H9 (cell line): ENCODE data around the gene CCNJL. TPM values are rescaled to one million over a fixed set of nuclear protein-coding genes. Genes with fewer than 3 reads are reported as not detected.

ENCODE experiments used
- DNase-seq: peaks from one replicate; pipeline ENCODE4 v3.0.0-alpha.2; 2017
- H2AFZ ChIP-seq: one replicate; pipeline ENCODE4 v1.6.1; 2013; ENCODE audit warnings: mild to moderate bottlenecking, low read length, control low read depth, moderate library complexity
- H2AK5ac ChIP-seq: 2 replicates; pipeline ENCODE4 v1.6.1; 2013; ENCODE audit warnings: low read length, control low read depth, mixed read lengths; ENCODE audit not compliant: insufficient read length
- H2BK120ac ChIP-seq: one replicate; pipeline ENCODE4 v1.6.1; 2013; ENCODE audit warnings: low read depth, mild to moderate bottlenecking, low read length, control low read depth, inconsistent platforms; ENCODE audit not compliant: poor library complexity, severe bottlenecking
- H2BK12ac ChIP-seq: 2 replicates; pipeline ENCODE4 v1.6.1; 2013; ENCODE audit warnings: low read length, control low read depth, mixed read lengths, low read depth; ENCODE audit not compliant: insufficient read length
- H2BK15ac ChIP-seq: 2 replicates; pipeline ENCODE4 v1.6.1; 2013; ENCODE audit warnings: low read depth, low read length, control low read depth
- H2BK20ac ChIP-seq: one replicate; pipeline ENCODE4 v1.6.1; 2013; ENCODE audit warnings: low read depth, mild to moderate bottlenecking, low read length, control low read depth, inconsistent platforms; ENCODE audit not compliant: poor library complexity, severe bottlenecking
- H2BK5ac ChIP-seq: 2 replicates; pipeline ENCODE4 v1.6.1; 2013; ENCODE audit warnings: low read length, control low read depth, mixed read lengths; ENCODE audit not compliant: insufficient read length
- H3K14ac ChIP-seq: 2 replicates; pipeline ENCODE4 v1.6.1; 2013; ENCODE audit warnings: low read length, control low read depth; ENCODE audit not compliant: insufficient read depth
- H3K18ac ChIP-seq: 2 replicates; pipeline ENCODE4 v1.6.1; 2013; ENCODE audit warnings: low read depth, mild to moderate bottlenecking, mixed read lengths, low read length, control low read depth; ENCODE audit not compliant: insufficient read length
- H3K23ac ChIP-seq: 2 replicates; pipeline ENCODE4 v1.6.1; 2013; ENCODE audit warnings: low read length, control low read depth, mixed read lengths, low read depth; ENCODE audit not compliant: insufficient read length
- H3K23me2 ChIP-seq: 2 replicates; pipeline ENCODE4 v1.6.1; 2013; ENCODE audit warnings: low read depth, mild to moderate bottlenecking, mixed read lengths, low read length, control low read depth; ENCODE audit not compliant: insufficient read length, poor library complexity, severe bottlenecking
- H3K27ac ChIP-seq: 2 replicates; pipeline ENCODE4 v1.5.1; 2013; ENCODE audit warnings: low read length, control low read depth, mixed read lengths, low read depth; ENCODE audit not compliant: insufficient read length
- H3K27me3 ChIP-seq: 2 replicates; pipeline ENCODE4 v1.6.1; 2013; ENCODE audit warnings: low read length, control low read depth, inconsistent platforms; ENCODE audit not compliant: insufficient read depth
- H3K4ac ChIP-seq: 2 replicates; pipeline ENCODE4 v1.6.1; 2013; ENCODE audit warnings: low read depth, mild to moderate bottlenecking, control low read depth, inconsistent platforms, low read length, moderate library complexity
- H3K4me1 ChIP-seq: 2 replicates; pipeline ENCODE4 v1.6.1; 2013; ENCODE audit warnings: low read length, control low read depth, inconsistent platforms; ENCODE audit not compliant: insufficient read depth
- H3K4me2 ChIP-seq: 2 replicates; pipeline ENCODE4 v1.6.1; 2013; ENCODE audit warnings: low read length, control low read depth, mixed read lengths; ENCODE audit not compliant: insufficient read length, insufficient read depth
- H3K56ac ChIP-seq: 2 replicates; pipeline ENCODE4 v1.6.1; 2013; ENCODE audit warnings: low read depth, mild to moderate bottlenecking, mixed read lengths, low read length, control low read depth; ENCODE audit not compliant: insufficient read length
- H3K79me1 ChIP-seq: 2 replicates; pipeline ENCODE4 v1.6.1; 2013; ENCODE audit warnings: low read depth, mild to moderate bottlenecking, moderate library complexity, low read length, control low read depth, inconsistent platforms; ENCODE audit not compliant: insufficient read depth, poor library complexity, severe bottlenecking
- H3K79me2 ChIP-seq: 2 replicates; pipeline ENCODE4 v1.6.1; 2013; ENCODE audit warnings: low read length, control low read depth, inconsistent platforms; ENCODE audit not compliant: insufficient read depth
- H3K9ac ChIP-seq: 2 replicates; pipeline ENCODE4 v1.6.1; 2013; ENCODE audit warnings: low read length, control low read depth, mixed read lengths; ENCODE audit not compliant: insufficient read length; ENCODE audit errors: extremely low read depth
- H3K9me3 ChIP-seq: one replicate; pipeline ENCODE4 v1.6.1; 2013; ENCODE audit warnings: low read depth, low read length, inconsistent platforms; ENCODE audit not compliant: control insufficient read depth
- H3T11ph ChIP-seq: one replicate; pipeline ENCODE4 v1.6.1; 2013; ENCODE audit warnings: mild to moderate bottlenecking, low read length, control low read depth, inconsistent platforms
- H4K20me1 ChIP-seq: one replicate; pipeline ENCODE4 v1.6.1; 2013; ENCODE audit not compliant: control insufficient read depth, insufficient read length, insufficient read depth
- H4K5ac ChIP-seq: 2 replicates; pipeline ENCODE4 v1.6.1; 2013; ENCODE audit warnings: low read depth, mild to moderate bottlenecking, mixed read lengths, low read length, control low read depth; ENCODE audit not compliant: insufficient read length
- H4K8ac ChIP-seq: replicated peaks from 2 replicates; pipeline ENCODE4 v1.6.1; 2013; ENCODE audit warnings: low read length, control low read depth, mixed read lengths, low read depth; ENCODE audit not compliant: insufficient read length
- H4K91ac ChIP-seq: 2 replicates; pipeline ENCODE4 v1.6.1; 2013; ENCODE audit warnings: low read depth, mild to moderate bottlenecking, moderate library complexity, mixed read lengths, low read length, control low read depth; ENCODE audit not compliant: insufficient read length
- H3K27ac Mint-ChIP-seq, 3 experiments: 2 replicates in 2 of 3; 3 replicates in 1 of 3; pipeline ENCODE4 v1.8.0; 2020 to 2021; ENCODE audit warnings: mixed read lengths in 3 of 3, mild to moderate bottlenecking in 1 of 3, moderate library complexity in 1 of 3
- H3K27me3 Mint-ChIP-seq: 2 replicates; pipeline ENCODE4 v1.8.0; 2021; ENCODE audit warnings: low read depth, mild to moderate bottlenecking, moderate library complexity, mixed read lengths
- H3K36me3 Mint-ChIP-seq, 3 experiments: 2 replicates in 2 of 3; 3 replicates in 1 of 3; pipeline ENCODE4 v1.8.0; 2020 to 2021; ENCODE audit warnings: low read depth in 3 of 3, mixed read lengths in 3 of 3; ENCODE audit not compliant: insufficient read depth in 1 of 3
- H3K4me1 Mint-ChIP-seq, 2 experiments: 2 replicates each; pipeline ENCODE4 v1.8.0; 2020; ENCODE audit warnings: mixed read lengths in 2 of 2
- H3K4me3 Mint-ChIP-seq, 2 experiments: 2 replicates in 1 of 2; 3 replicates in 1 of 2; pipeline ENCODE4 v1.8.0; 2020 to 2021; ENCODE audit warnings: mild to moderate bottlenecking in 2 of 2, mixed read lengths in 2 of 2, moderate library complexity in 1 of 2
- H3K9me3 Mint-ChIP-seq, 2 experiments: 2 replicates in 1 of 2; 3 replicates in 1 of 2; pipeline ENCODE4 v1.8.0; 2020; ENCODE audit warnings: mild to moderate bottlenecking in 2 of 2, mixed read lengths in 2 of 2, moderate library complexity in 1 of 2
- WGBS: extraction: QIAGEN DNeasy Blood & Tissue Kit; methylation state at CpG from one replicate; pipeline ENCODE4 v1.1.7; 2013; ENCODE audit warnings: missing lambda C conversion rate, low lambda C conversion rate, mixed read lengths; ENCODE audit not compliant: insufficient read length; ENCODE audit errors: extremely low coverage; 5-methylcytosine and 5-hydroxymethylcytosine counted together
- total RNA-seq: library from RNA; stranded (reverse); gene quantifications from 2 replicates; pipeline ENCODE4 v1.2.1, GENCODE V29; 2021
- TF ChIP-seq, protein P1 (sequence below): fragments of 200-600 bp; sonication (generic); conservative IDR thresholded peaks from 3 replicates; pipeline ENCODE4 v1.8.0; 2021; ENCODE audit warnings: antibody characterized with exemption, mild to moderate bottlenecking

The CCNJL gene
- total RNA-seq, 1 experiment from 2014 or later = 26.9 TPM

DNA sequence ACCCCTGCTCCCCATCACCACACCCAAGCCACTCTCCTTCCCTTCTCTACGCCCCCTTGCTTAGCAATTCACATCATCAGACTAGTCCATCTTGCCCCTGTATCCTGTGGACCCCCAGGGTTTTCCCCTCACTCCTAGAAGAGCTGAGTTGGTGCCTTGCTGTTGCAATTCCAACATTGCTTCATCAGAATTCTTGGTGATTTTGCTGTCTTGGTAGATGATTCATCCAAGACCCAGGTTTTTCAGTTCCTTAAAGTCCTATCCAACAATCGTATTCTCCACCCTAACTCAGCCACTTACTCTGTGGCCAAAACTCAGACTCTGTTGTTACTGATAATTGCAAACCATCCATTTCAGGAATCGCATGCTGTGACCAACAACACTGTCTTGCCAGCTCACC, 21.4 kb upstream of the CCNJL start:
- no peak overlapping the region for H4K8ac ChIP-seq
- H2AFZ ChIP-seq = no peak overlapping the region
- Mint-ChIP-seq H3K27ac (peak overlapping the region in 1 of 3 experiments; percentile 45; a peak in 1 of 7 replicates), H3K36me3 (no peaks in the 10 kb centered on the region), H3K4me1 (peaks cover 7% of the 10 kb centered on the region in 2 experiments; a peak in 3 of 4 replicates), H3K4me3 (no peak overlapping the region), H3K27me3 (no peaks in the 10 kb centered on the region; the same call in 1 of the 2 replicates), H3K9me3 (no peaks in the 10 kb centered on the region)
- no CpG with 5 or more reads among the region's 3 CpGs for WGBS
- H2BK15ac ChIP-seq = no peak overlapping the region
- H2BK5ac ChIP-seq = no peak overlapping the region
- no peaks in the 10 kb centered on the region for H3K79me2 ChIP-seq
- no peak overlapping the region for H3K56ac ChIP-seq
- H3K27ac ChIP-seq = no peak overlapping the region
- no peaks in the 10 kb centered on the region for H3K23me2 ChIP-seq
- no peak overlapping the region for H2BK120ac ChIP-seq
- H2BK20ac ChIP-seq = no peak overlapping the region
- H3K4ac ChIP-seq = no peak overlapping the region
- H3K18ac ChIP-seq = no peak overlapping the region
- DNase-seq = no peak
- H4K5ac ChIP-seq = no peak overlapping the region
- H3K4me2 ChIP-seq = no peak overlapping the region
- no peaks in the 10 kb centered on the region for H3K27me3 ChIP-seq
- no peak overlapping the region for H4K91ac ChIP-seq
- H3K9me3 ChIP-seq = no peaks in the 10 kb centered on the region
- H3K79me1 ChIP-seq = no peaks in the 10 kb centered on the region
- no peak overlapping the region for H3K14ac ChIP-seq
- H2AK5ac ChIP-seq = no peak overlapping the region
- no peak overlapping the region for H2BK12ac ChIP-seq
- H3K23ac ChIP-seq = no peak overlapping the region
- H3K4me1 ChIP-seq = no peaks in the 10 kb centered on the region; the same call in 1 of the 2 replicates
- H4K20me1 ChIP-seq = no peaks in the 10 kb centered on the region
- no peak overlapping the region for H3K9ac ChIP-seq
- no peak overlapping the region for H3T11ph ChIP-seq
- TF ChIP-seq, protein P1, sequence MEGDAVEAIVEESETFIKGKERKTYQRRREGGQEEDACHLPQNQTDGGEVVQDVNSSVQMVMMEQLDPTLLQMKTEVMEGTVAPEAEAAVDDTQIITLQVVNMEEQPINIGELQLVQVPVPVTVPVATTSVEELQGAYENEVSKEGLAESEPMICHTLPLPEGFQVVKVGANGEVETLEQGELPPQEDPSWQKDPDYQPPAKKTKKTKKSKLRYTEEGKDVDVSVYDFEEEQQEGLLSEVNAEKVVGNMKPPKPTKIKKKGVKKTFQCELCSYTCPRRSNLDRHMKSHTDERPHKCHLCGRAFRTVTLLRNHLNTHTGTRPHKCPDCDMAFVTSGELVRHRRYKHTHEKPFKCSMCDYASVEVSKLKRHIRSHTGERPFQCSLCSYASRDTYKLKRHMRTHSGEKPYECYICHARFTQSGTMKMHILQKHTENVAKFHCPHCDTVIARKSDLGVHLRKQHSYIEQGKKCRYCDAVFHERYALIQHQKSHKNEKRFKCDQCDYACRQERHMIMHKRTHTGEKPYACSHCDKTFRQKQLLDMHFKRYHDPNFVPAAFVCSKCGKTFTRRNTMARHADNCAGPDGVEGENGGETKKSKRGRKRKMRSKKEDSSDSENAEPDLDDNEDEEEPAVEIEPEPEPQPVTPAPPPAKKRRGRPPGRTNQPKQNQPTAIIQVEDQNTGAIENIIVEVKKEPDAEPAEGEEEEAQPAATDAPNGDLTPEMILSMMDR = no peak
